Epithelial cell of esophagus (primary cell): Measurements from ENCODE around the gene NAPA.

Experiments used
- DNase-seq: peaks from one replicate; pipeline ENCODE4 v3.0.0; 2010; ENCODE audit warnings: low read depth
- H3K4me3 ChIP-seq: 2 replicates; pipeline ENCODE4 v1.5.1; 2011; ENCODE audit warnings: mild to moderate bottlenecking, low read length, control low read depth
- CTCF ChIP-seq: IDR thresholded peaks from 2 replicates; pipeline ENCODE4 v1.5.1; 2011; ENCODE audit warnings: low read depth, mild to moderate bottlenecking, low read length, control low read depth, inconsistent platforms; ENCODE audit not compliant: insufficient read depth; ENCODE audit errors: missing control alignments

NAPA gene

GRCh38 chr19:47479701-47480503 lies 35.0 kb downstream of the NAPA start:
- no peak overlapping the region for H3K4me3 ChIP-seq
- TF ChIP-seq CTCF, result no peak

GRCh38 chr19:47476438-47476972 lies 38.4 kb downstream of the NAPA start:
- DNase-seq, result no peak
- TF ChIP-seq CTCF, result no peak
- H3K4me3 ChIP-seq, result no peak overlapping the region

More at GRCh38 chr19:47479701-47480503, 35.0 kb downstream of the NAPA start:
- peak; percentile 13 for DNase-seq

GRCh38 chr19:47475465-47475864 lies 39.4 kb downstream of the NAPA start:
- TF ChIP-seq CTCF, result no peak
- H3K4me3 ChIP-seq, result no peak overlapping the region
- no peak for DNase-seq

- no peak for DNase-seq
- no peak overlapping the region for H3K4me3 ChIP-seq
- no peak for TF ChIP-seq CTCF
These were observed 41.5 kb downstream of the NAPA start for GRCh38 chr19:47473336-47473735.

GRCh38 chr19:47471733-47472457 lies 43.0 kb downstream of the NAPA start, which contains the start of gene SLC8A2:
Gene SLC8A2 (minus strand): TSS chr19:47471893. CDS start chr19:47466403, 5,490 bp downstream.
- TF ChIP-seq CTCF, result no peak
- no peak within 1 kb of the TSS for H3K4me3 ChIP-seq

GRCh38 chr19:47471381-47471732 lies 43.5 kb downstream of the NAPA start:
- H3K4me3 ChIP-seq, result no peak overlapping the region
- TF ChIP-seq CTCF, result no peak
- no peak for DNase-seq

More at GRCh38 chr19:47471733-47472457, 43.0 kb downstream of the NAPA start, which contains the start of gene SLC8A2:
- peak; percentile 65 for DNase-seq
